Mammary epithelial cell (primary cell): ENCODE results near the gene CIDEC.

Experiments
- CTCF ChIP-seq, 2 donors: IDR thresholded peaks in 1 of 2; conservative IDR thresholded peaks in 1 of 2; 2 replicates each; pipeline ENCODE4 v1.5.1; 2011 to 2012; ENCODE audit warnings: inconsistent platforms in 2 of 2, low read length in 2 of 2, mild to moderate bottlenecking in 2 of 2, control low read depth in 1 of 2, low read depth in 1 of 2; ENCODE audit not compliant: insufficient read depth in 1 of 2; ENCODE audit errors: extremely low read depth in 1 of 2
- EZH2 ChIP-seq: IDR thresholded peaks from 2 replicates; pipeline ENCODE4 v1.6.1; 2012; ENCODE audit warnings: low read length, inconsistent platforms, borderline replicate concordance

- TF ChIP-seq CTCF (conservative IDR thresholded peaks at IDR 0.05 in 1 of 2, IDR thresholded peaks at IDR 0.05 in 1 of 2; ENCODE audit: extremely low read depth in 1 of 2, insufficient read depth in 1 of 2, low read depth in 1 of 2, low read length in 2 of 2), result no peak
- no peak for TF ChIP-seq EZH2
These were observed 42.1 kb downstream of the CIDEC start for GRCh38 chr3:9837701-9838582.
